GM21423 (cell line): ENCODE results near the gene NT5C3B.
"Not testable (repeated sequence)": the region's sequence is repeated elsewhere in the genome, so short reads cannot be mapped to it uniquely, and the experiment has no call there.

Experiments
- ATAC-seq: cut with Tn5 transposase; IDR thresholded peaks from one replicate; pipeline ENCODE4 v1.9.1; 2021; ENCODE audit warnings: mild to moderate bottlenecking, moderate library complexity; ENCODE audit not compliant: unreplicated experiment

Gene NT5C3B

GRCh38 chr17:41840781-41841180, 4.7 kb upstream of the NT5C3B start:
- ATAC-seq = not testable (repeated sequence)

- ATAC-seq = not testable (repeated sequence)
These were observed 3.4 kb upstream of the NT5C3B start for GRCh38 chr17:41839448-41839847.

- ATAC-seq = no peak
These were observed 1.9 kb upstream of the NT5C3B start, which contains the start of gene KLHL10 for GRCh38 chr17:41837761-41838538. KLHL10 (plus strand) TSS chr17:41837825; CDS start chr17:41837933, 108 bp downstream.

DNA sequence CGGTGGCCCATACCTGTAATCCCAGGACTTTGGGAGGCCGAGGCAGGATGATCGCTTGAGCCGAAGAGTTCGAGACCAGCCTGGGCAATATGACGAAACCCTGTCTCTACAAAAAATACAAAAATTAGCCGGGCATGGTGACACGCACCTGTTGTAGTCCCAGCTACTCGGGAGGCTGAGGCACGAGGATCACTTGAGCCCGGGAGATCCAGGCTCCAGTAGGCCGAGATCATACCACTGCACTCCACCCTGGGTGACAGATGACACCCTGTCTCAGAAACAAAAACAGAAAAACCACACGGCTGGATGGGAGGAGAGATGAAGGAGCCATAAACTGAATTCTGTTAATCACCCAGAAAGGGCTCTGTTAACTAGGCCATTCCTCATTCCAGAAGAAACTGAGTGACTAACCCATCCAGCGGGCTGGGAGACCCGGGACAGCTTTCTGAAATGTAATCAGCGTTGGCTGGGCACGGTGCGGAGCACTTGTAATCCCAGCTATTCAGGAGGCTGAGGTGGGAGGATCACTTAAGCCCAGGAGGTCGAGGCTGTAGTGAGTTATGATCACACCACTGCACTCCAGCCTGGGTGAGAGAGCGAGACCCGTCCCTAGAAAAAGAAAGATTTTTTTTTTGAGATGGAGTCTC, 641 bp upstream of the NT5C3B start:
- ATAC-seq = no peak

- ATAC-seq = peak; percentile 38
These were observed 725 bp downstream of the NT5C3B start for GRCh38 chr17:41835214-41835799.

DNA sequence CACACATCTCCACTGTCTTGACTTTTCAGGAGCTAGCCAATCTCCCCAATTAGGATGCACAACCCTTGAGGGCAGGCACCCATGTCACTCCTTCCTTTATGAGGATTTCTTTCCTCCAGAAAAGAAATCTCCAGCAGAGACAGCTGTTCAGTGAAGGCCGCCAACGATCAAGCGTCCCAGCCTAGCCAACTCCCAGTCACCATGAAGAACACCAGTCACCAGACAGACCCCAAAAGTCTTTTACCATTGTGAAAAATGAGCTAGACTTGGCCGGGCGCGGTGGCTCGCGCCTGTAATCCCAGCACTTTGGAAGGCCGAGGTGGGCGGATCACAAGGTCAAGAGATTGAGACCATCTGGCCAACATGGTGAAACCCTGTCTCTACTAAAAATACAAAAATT, 6.1 kb downstream of the NT5C3B start:
- not testable (repeated sequence) for ATAC-seq

DNA sequence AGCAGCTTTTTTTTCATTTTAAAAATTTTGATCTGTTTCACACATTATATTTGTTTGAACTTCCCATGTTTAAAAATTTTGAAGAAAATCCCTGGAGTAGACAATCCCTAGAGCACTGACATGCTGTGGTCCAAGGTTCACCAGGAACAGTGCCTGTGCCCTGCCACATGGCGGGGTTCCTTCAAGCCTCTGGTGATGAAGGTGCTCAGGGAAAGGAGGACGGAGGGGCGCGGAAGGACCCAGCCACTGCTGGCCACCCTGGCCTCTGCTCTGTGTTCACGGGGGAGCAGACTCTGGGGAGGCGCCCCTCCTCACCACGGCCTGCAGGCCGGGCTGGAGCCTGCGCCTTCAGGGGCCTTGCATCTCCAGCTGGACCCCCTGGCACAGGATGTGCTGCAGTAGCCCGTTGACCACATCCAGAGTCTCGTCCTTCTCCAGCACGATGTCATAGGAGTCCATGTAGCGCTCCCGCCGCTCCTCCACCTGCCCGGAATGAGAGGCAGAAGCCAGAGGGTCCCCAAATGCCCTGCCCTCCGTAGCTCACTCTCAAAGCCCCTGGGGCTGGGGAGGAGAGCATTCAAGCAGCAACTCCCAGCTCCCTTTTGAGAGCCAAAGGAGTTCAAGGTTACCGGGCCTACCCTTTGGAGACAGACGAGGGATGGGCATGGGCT, 10.7 kb downstream of the NT5C3B start:
- no peak for ATAC-seq

DNA sequence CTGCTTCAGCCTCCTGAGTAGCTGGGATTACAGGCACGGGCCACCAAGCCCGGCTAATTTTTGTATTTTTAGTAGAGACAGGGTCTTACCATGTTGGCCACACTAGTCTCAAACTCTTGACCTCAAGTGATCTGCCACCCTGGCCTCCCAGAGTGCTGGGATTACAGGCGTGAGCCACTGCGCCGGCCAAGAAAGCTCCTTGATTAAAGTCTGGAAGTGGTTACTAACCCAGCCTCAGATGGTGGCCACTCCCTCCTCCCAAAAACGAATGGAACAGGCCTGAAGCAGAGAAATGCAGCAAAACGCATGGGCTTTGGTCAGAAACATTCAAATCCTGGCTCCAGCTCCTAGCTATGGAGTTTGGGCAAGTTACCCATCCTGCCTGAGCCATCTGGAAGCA, 11.9 kb downstream of the NT5C3B start:
- no peak for ATAC-seq

DNA sequence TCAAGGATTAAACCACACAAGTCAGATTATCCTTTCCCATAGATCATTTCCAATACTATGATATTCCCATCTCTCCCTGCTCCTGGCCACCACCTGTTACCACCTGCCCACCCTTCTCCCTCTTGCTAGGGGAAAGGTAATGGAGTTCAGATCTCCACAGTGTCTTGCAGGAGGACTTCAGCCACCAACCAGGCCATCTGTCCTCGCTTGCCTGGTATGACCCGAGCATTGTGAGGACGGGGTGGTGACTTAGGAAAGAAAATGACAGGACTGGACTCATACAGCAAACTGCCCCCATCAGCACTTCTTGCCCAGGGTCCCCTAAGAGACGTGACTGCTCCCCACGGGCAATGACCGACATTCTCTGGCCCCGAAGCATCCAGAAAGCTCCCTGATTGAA, 12.5 kb downstream of the NT5C3B start:
- no peak for ATAC-seq

DNA sequence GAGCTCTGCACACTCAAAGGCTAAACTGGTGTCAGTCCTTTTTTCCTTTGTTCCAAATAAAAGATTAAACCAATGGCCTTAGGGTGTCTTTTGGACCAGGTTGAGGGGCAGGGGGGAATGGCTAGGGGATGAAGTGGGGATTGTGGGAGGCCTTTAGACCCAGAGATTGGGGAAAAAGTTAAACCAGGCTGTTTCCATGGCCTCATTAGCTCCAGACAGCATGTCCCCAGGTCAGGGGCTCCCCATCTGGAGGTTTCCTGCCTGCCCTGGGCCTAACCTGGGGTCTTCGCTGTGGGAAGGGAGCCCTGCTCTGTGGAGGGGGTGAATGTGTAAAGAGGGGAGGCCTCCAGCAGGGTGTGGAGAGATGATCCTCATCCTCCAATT, 12.9 kb downstream of the NT5C3B start:
- ATAC-seq = no peak

GRCh38 chr17:41822216-41823140, 13.6 kb downstream of the NT5C3B start:
- ATAC-seq = no peak

- ATAC-seq = no peak
These were observed 14.3 kb downstream of the NT5C3B start for GRCh38 chr17:41821776-41822175.

- no peak for ATAC-seq
These were observed 18.0 kb downstream of the NT5C3B start for GRCh38 chr17:41818024-41818423.

GRCh38 chr17:41816637-41817320, 19.3 kb downstream of the NT5C3B start:
- no peak for ATAC-seq

GRCh38 chr17:41814195-41814594, 21.8 kb downstream of the NT5C3B start:
- no peak for ATAC-seq

DNA sequence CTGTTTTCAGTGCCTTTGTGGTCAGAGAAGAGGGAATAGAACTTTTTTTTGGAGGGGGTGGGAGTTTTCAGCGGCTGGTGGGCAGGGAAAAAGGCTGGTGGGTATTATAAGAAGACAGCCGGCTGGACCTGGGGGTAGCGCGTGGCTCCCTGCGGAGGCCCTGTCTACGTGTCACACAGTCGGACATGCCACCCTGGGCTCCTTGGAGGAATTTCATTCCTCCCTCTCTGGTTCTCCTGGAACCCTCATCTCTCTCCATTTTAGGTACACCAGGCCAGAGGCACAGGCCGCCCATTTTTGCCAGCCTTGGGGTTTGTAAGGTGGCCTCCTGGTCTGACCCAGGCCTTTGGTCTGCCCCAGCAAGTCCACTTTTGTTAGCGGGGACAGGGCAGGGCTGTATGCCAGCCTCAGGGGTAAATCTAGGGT, 22.3 kb downstream of the NT5C3B start:
- ATAC-seq = no peak

GRCh38 chr17:41813152-41813680, 22.8 kb downstream of the NT5C3B start:
- no peak for ATAC-seq

GRCh38 chr17:41812381-41813151, 23.5 kb downstream of the NT5C3B start, which contains the start of gene FKBP10:
FKBP10 (plus strand) TSS chr17:41813004; CDS start chr17:41813035, 31 bp downstream.
- ATAC-seq = no peak
